Keratinocyte (primary cell): Measurements from ENCODE around the gene HAX1. TPM values are rescaled to one million over a fixed set of nuclear protein-coding genes. Genes with fewer than 3 reads are reported as not detected.

Source experiments
- DNase-seq: peaks from one replicate; pipeline ENCODE4 v3.0.0-alpha.2; 2011; ENCODE audit warnings: low read depth, missing footprints, low spot score
- FAIRE-seq: peaks from 2 replicates; lab custom pipeline; 2011; peaks lifted over from hg19 to GRCh38; lab: Jason Lieb, UNC
- H2AFZ ChIP-seq: 2 replicates; pipeline ENCODE4 v1.6.0; 2012; ENCODE audit warnings: low read length, control low read depth, inconsistent platforms; ENCODE audit not compliant: control insufficient read depth
- H3K27ac ChIP-seq: 2 replicates; pipeline ENCODE4 v1.5.1; 2011; ENCODE audit warnings: low read length; ENCODE audit not compliant: control insufficient read depth, insufficient read depth
- H3K27me3 ChIP-seq: 3 replicates; pipeline ENCODE4 v1.6.0; 2011; ENCODE audit warnings: low read length; ENCODE audit not compliant: control insufficient read depth, insufficient read depth; ENCODE audit errors: extremely low read depth
- H3K36me3 ChIP-seq, 2 experiments: 2 replicates in 1 of 2; 3 replicates in 1 of 2; pipeline ENCODE4 v1.5.1; 2011; ENCODE audit warnings: low read length in 2 of 2, mild to moderate bottlenecking in 1 of 2; ENCODE audit not compliant: control insufficient read depth in 2 of 2, insufficient read depth in 2 of 2; ENCODE audit errors: extremely low read depth in 1 of 2
- H3K4me1 ChIP-seq: 3 replicates; pipeline ENCODE4 v1.5.1; 2011; ENCODE audit warnings: low read length; ENCODE audit not compliant: control insufficient read depth, insufficient read depth; ENCODE audit errors: extremely low read depth
- H3K4me2 ChIP-seq: 3 replicates; pipeline ENCODE4 v1.6.0; 2011; ENCODE audit warnings: low read depth, low read length; ENCODE audit not compliant: control insufficient read depth, insufficient read depth; ENCODE audit errors: extremely low read depth
- H3K4me3 ChIP-seq, 3 experiments: fragments of 200-600 bp in 1 of 3; sonication (generic) in 1 of 3; 2 replicates in 2 of 3; 3 replicates in 1 of 3; pipeline ENCODE4 v1.5.1; 2011 to 2016; ENCODE audit warnings: low read length in 3 of 3, mild to moderate bottlenecking in 3 of 3, control low read depth in 2 of 3, inconsistent platforms in 1 of 3, low read depth in 1 of 3, mixed read lengths in 1 of 3, mixed run types in 1 of 3, moderate library complexity in 1 of 3; ENCODE audit not compliant: control insufficient read depth in 2 of 3, insufficient read depth in 2 of 3; ENCODE audit errors: extremely low read depth in 1 of 3
- H3K79me2 ChIP-seq: 2 replicates; pipeline ENCODE4 v1.6.0; 2012; ENCODE audit warnings: low read length; ENCODE audit not compliant: control insufficient read depth, insufficient read depth
- H3K9ac ChIP-seq: 3 replicates; pipeline ENCODE4 v1.6.0; 2011; ENCODE audit warnings: low read length; ENCODE audit not compliant: control insufficient read depth, insufficient read depth; ENCODE audit errors: extremely low read depth
- H3K9me1 ChIP-seq: 3 replicates; pipeline ENCODE4 v1.6.0; 2011; ENCODE audit warnings: low read length; ENCODE audit not compliant: control insufficient read depth, insufficient read depth; ENCODE audit errors: extremely low read depth
- H3K9me3 ChIP-seq: 2 replicates; pipeline ENCODE4 v1.5.1; 2012; ENCODE audit warnings: low read depth, low read length; ENCODE audit not compliant: control insufficient read depth
- H4K20me1 ChIP-seq: 3 replicates; pipeline ENCODE4 v1.6.0; 2011; ENCODE audit warnings: low read length; ENCODE audit not compliant: control insufficient read depth, insufficient read depth; ENCODE audit errors: extremely low read depth
- EZH2 ChIP-seq: IDR thresholded peaks from one replicate; pipeline ENCODE4 v1.6.1; 2012; ENCODE audit warnings: inconsistent platforms, mild to moderate bottlenecking, low read length, moderate library complexity
- dilution Hi-C: fragments of 300-500 bp; cut with MboI; formaldehyde crosslinking; loops from one replicate; pipeline ENCODE4 v1.7.0; 2020; ENCODE audit warnings: low sequenced_read_pairs; ENCODE audit not compliant: extremely low pct_ligation_motif_present
- polyA plus RNA-seq, 5 experiments: library from polyadenylated mRNA; depleted of rRNA in 3 of 5; stranded (reverse) in 3 of 5; stranded (forward) in 1 of 5; unstranded in 1 of 5; fragments of >200 nt; gene quantifications; 1 replicate in 1 of 5; 2 replicates in 3 of 5; 3 replicates in 1 of 5; pipeline versions ENCODE4 v1.2.1 to v1.2.3, GENCODE V29; 2011 to 2012; ENCODE audit warnings: missing spikeins in 2 of 5, low read depth in 1 of 5, low replicate concordance in 1 of 5
- TF ChIP-seq, protein P1 (sequence below), 3 experiments: IDR thresholded peaks in 1 of 3; conservative IDR thresholded peaks in 1 of 3; optimal IDR thresholded peaks in 1 of 3; 2 replicates in 2 of 3; 3 replicates in 1 of 3; pipeline versions ENCODE3 to v1.5.1; 2011; ENCODE audit warnings: low read length in 3 of 3, mild to moderate bottlenecking in 3 of 3, moderate library complexity in 2 of 3, control low read depth in 1 of 3, inconsistent platforms in 1 of 3; ENCODE audit not compliant: insufficient read depth in 2 of 3; ENCODE audit errors: extremely low read depth in 1 of 3

Gene HAX1
- polyA plus RNA-seq, 1 donor (not counting 4 experiments of a cell fraction or from before 2014, with no cell fraction given) = 110 TPM

GRCh38 chr1:154258784-154259183 lies 13.6 kb upstream of the HAX1 start:
- Histone ChIP-seq H4K20me1 (no peaks in the 10 kb centered on the region), H3K4me1 (no peaks in the 10 kb centered on the region), H3K4me2 (no peak overlapping the region), H3K9me1 (no peaks in the 10 kb centered on the region), H3K4me3 (no peak overlapping the region), H3K27ac (no peak overlapping the region), H3K36me3 (peaks cover 59 to 70% of the 10 kb centered on the region in 2 experiments), H3K9ac (no peak overlapping the region), H3K27me3 (no peaks in the 10 kb centered on the region), H2AFZ (no peak overlapping the region), H3K9me3 (no peaks in the 10 kb centered on the region), H3K79me2 (no peaks in the 10 kb centered on the region)
- DNase-seq = no peak
- FAIRE-seq = no peak
- dilution Hi-C loops = no loop called here
- TF ChIP-seq, protein P1, sequence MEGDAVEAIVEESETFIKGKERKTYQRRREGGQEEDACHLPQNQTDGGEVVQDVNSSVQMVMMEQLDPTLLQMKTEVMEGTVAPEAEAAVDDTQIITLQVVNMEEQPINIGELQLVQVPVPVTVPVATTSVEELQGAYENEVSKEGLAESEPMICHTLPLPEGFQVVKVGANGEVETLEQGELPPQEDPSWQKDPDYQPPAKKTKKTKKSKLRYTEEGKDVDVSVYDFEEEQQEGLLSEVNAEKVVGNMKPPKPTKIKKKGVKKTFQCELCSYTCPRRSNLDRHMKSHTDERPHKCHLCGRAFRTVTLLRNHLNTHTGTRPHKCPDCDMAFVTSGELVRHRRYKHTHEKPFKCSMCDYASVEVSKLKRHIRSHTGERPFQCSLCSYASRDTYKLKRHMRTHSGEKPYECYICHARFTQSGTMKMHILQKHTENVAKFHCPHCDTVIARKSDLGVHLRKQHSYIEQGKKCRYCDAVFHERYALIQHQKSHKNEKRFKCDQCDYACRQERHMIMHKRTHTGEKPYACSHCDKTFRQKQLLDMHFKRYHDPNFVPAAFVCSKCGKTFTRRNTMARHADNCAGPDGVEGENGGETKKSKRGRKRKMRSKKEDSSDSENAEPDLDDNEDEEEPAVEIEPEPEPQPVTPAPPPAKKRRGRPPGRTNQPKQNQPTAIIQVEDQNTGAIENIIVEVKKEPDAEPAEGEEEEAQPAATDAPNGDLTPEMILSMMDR (optimal IDR thresholded peaks at IDR 0.05 in 1 of 3, IDR thresholded peaks at IDR 0.05 in 1 of 3, conservative IDR thresholded peaks at IDR 0.05 in 1 of 3; ENCODE audit: extremely low read depth in 1 of 3, insufficient read depth in 2 of 3, low read length in 3 of 3) = no peak
- no peak for TF ChIP-seq EZH2

DNA sequence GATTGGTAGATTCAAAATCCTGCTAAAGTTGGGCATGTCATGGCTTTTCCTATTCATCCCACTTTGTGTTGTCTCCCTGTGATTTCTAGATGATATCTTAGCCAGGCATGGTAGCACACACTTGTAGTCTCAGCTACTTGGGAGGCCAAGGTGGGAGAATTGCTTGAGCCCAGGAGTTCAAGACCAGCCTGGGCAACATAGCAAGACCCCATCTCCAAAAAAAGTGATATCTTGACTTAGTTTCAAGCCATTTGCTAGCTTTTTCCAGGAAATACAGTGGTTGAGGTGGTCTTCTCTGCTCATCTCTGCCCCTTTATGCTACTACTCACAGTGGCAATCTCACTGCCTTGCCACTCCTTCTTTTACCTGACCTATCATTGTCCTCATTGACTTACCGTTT lies 12.3 kb upstream of the HAX1 start:
- H3K9ac ChIP-seq = no peak overlapping the region
- DNase-seq (no peak), FAIRE-seq (no peak)
- H3K9me3 ChIP-seq = no peaks in the 10 kb centered on the region
- H3K27me3 ChIP-seq = no peaks in the 10 kb centered on the region
- H3K4me3 ChIP-seq = no peak overlapping the region
- peaks cover 58 to 66% of the 10 kb centered on the region in 2 experiments for H3K36me3 ChIP-seq
- no peaks in the 10 kb centered on the region for H4K20me1 ChIP-seq
- H3K4me1 ChIP-seq = no peaks in the 10 kb centered on the region
- dilution Hi-C loops = no loop called here
- no peaks in the 10 kb centered on the region for H3K9me1 ChIP-seq
- H3K4me2 ChIP-seq = no peak overlapping the region
- no peak overlapping the region for H2AFZ ChIP-seq
- no peaks in the 10 kb centered on the region for H3K79me2 ChIP-seq
- TF ChIP-seq EZH2 = no peak
- TF ChIP-seq, protein P1 (optimal IDR thresholded peaks at IDR 0.05 in 1 of 3, IDR thresholded peaks at IDR 0.05 in 1 of 3, conservative IDR thresholded peaks at IDR 0.05 in 1 of 3; ENCODE audit: extremely low read depth in 1 of 3, insufficient read depth in 2 of 3, low read length in 3 of 3) = no peak
- no peak overlapping the region for H3K27ac ChIP-seq
